Ishikawa (cell line): ENCODE results near the gene BCL2L15.

Source experiments
- CEBPB ChIP-seq: IDR thresholded peaks from 2 replicates; pipeline ENCODE4 v1.6.1; 2012
- EP300 ChIP-seq: IDR thresholded peaks from 2 replicates; pipeline ENCODE4 v1.6.1; 2012; ENCODE audit warnings: borderline replicate concordance
- FOXM1 ChIP-seq: IDR thresholded peaks from 2 replicates; pipeline ENCODE4 v1.6.1; 2012; ENCODE audit warnings: low read depth, borderline replicate concordance
- RAD21 ChIP-seq: IDR thresholded peaks from 2 replicates; pipeline ENCODE4 v1.6.1; 2012; ENCODE audit warnings: low read depth
- TAF1 ChIP-seq: IDR thresholded peaks from 2 replicates; pipeline ENCODE4 v1.6.1; 2012; ENCODE audit warnings: low read depth, mild to moderate bottlenecking
- TF ChIP-seq, protein P1 (sequence below): IDR thresholded peaks from 2 replicates; pipeline ENCODE4 v1.6.1; 2012; ENCODE audit warnings: low read depth, mild to moderate bottlenecking

DNA sequence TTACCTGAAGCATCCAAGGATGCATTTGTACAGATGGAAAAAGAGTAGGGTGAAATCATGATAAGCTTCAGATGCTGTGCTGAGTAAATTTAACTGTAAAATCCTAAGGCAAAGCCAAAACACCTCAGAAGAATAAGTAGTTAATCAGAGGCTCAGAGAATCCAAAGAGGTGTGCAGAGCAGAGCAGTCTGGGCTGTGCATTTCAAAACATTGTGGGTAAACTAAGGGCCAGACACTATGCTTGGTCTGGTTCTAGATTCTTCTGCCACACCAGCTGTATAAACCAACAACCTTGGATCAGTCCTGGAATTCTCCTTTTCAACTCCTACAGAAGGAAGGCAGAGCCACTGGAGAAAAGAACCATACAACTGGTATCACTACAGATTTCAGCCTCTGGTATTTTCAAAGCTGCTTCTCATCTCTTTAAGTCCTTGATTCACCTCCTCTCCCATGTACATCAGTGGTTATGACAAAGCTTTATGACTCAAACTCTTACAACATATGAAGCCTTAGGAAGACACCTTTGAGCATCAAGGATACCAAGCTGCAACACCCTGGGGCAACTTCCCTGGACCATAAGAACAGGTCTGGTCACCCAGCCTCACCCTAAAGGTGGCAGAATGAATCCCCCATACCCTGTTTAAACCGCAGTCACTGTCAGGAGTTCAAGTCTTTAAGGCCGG is 30.2 kb upstream of the BCL2L15 start:
- TF ChIP-seq TAF1: no peak
- no peak for TF ChIP-seq RAD21
- no peak for TF ChIP-seq CEBPB
- no peak for TF ChIP-seq FOXM1
- TF ChIP-seq, protein P1, sequence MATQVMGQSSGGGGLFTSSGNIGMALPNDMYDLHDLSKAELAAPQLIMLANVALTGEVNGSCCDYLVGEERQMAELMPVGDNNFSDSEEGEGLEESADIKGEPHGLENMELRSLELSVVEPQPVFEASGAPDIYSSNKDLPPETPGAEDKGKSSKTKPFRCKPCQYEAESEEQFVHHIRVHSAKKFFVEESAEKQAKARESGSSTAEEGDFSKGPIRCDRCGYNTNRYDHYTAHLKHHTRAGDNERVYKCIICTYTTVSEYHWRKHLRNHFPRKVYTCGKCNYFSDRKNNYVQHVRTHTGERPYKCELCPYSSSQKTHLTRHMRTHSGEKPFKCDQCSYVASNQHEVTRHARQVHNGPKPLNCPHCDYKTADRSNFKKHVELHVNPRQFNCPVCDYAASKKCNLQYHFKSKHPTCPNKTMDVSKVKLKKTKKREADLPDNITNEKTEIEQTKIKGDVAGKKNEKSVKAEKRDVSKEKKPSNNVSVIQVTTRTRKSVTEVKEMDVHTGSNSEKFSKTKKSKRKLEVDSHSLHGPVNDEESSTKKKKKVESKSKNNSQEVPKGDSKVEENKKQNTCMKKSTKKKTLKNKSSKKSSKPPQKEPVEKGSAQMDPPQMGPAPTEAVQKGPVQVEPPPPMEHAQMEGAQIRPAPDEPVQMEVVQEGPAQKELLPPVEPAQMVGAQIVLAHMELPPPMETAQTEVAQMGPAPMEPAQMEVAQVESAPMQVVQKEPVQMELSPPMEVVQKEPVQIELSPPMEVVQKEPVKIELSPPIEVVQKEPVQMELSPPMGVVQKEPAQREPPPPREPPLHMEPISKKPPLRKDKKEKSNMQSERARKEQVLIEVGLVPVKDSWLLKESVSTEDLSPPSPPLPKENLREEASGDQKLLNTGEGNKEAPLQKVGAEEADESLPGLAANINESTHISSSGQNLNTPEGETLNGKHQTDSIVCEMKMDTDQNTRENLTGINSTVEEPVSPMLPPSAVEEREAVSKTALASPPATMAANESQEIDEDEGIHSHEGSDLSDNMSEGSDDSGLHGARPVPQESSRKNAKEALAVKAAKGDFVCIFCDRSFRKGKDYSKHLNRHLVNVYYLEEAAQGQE: no peak
- no peak for TF ChIP-seq EP300
